MCF 10A (cell line): ENCODE data around the gene CAT. TPM values are rescaled to one million over a fixed set of nuclear protein-coding genes. Genes with fewer than 3 reads are reported as not detected.

Experiments
- BruUV-seq: library from RNA; stranded (reverse); fragments of 400-500 nt; replicated peaks from 2 replicates; lab custom pipeline; 2021; lab: Mats Ljungman, UMichigan
- CTCF ChIA-PET: fragments of 300-600 bp; sonication (Branson Sonifier 250); formaldehyde crosslinking; extraction: SDS; loops from one replicate; lab custom pipeline; 2021; ENCODE audit warnings: antibody characterized with exemption, inconsistent platforms; lab: Yijun Ruan, JAX
- POLR2A ChIA-PET: fragments of 300-600, 350-650 bp; sonication (Branson Sonifier 250); formaldehyde crosslinking; extraction: SDS; loops from one replicate; lab custom pipeline; 2020; ENCODE audit warnings: antibody characterized with exemption, inconsistent platforms; lab: Yijun Ruan, JAX
- DNase-seq: peaks from one replicate; pipeline ENCODE4 v3.0.0-alpha.2; 2018; ENCODE audit not compliant: unreplicated experiment
- H3K27ac Mint-ChIP-seq: one replicate; pipeline ENCODE4 v1.8.0; 2022; ENCODE audit warnings: mild to moderate bottlenecking, low read depth, mixed read lengths; ENCODE audit not compliant: unreplicated experiment
- H3K27me3 Mint-ChIP-seq: one replicate; pipeline ENCODE4 v1.8.0; 2022; ENCODE audit warnings: mixed read lengths; ENCODE audit not compliant: insufficient read depth, unreplicated experiment
- H3K36me3 Mint-ChIP-seq: one replicate; pipeline ENCODE4 v1.8.0; 2022; ENCODE audit warnings: mild to moderate bottlenecking, moderate library complexity, mixed read lengths; ENCODE audit not compliant: insufficient read depth, unreplicated experiment
- H3K4me1 Mint-ChIP-seq: one replicate; pipeline ENCODE4 v1.8.0; 2022; ENCODE audit warnings: mixed read lengths; ENCODE audit not compliant: insufficient read depth, unreplicated experiment
- H3K4me3 Mint-ChIP-seq: one replicate; pipeline ENCODE4 v1.8.0; 2022; ENCODE audit warnings: mild to moderate bottlenecking, moderate library complexity, mixed read lengths; ENCODE audit not compliant: unreplicated experiment
- H3K9me3 Mint-ChIP-seq: one replicate; pipeline ENCODE4 v1.8.0; 2022; ENCODE audit warnings: mixed read lengths; ENCODE audit not compliant: unreplicated experiment
- CTCF ChIP-seq: fragments of 200-600 bp; IDR thresholded peaks from one replicate; pipeline ENCODE4 v1.8.0; 2022; ENCODE audit warnings: antibody characterized with exemption, mild to moderate bottlenecking; ENCODE audit not compliant: unreplicated experiment
- intact Hi-C: fragments of 100-400 bp; cut with micrococcal nuclease; formaldehyde crosslinking; loops from 2 replicates; pipeline ENCODE4 v1.14.1; 2022
- total RNA-seq: library from RNA; stranded (reverse); gene quantifications from 2 replicates; pipeline ENCODE4 v1.2.3, GENCODE V29; 2022

The CAT gene
- total RNA-seq, 1 experiment from 2014 or later: 12.1 TPM

GRCh38 chr11:34516247-34517040 lies 77.7 kb downstream of the CAT start:
- Mint-ChIP-seq H3K9me3 (no peaks in the 10 kb centered on the region), H3K27me3 (peaks cover 11% of the 10 kb centered on the region), H3K4me3 (no peak overlapping the region), H3K36me3 (no peaks in the 10 kb centered on the region), H3K4me1 (no peaks in the 10 kb centered on the region), H3K27ac (no peak overlapping the region)
- DNase-seq: no peak
- CTCF ChIA-PET: interaction anchor here (0.6 to 2.5 kb wide), 3 partner anchors 24 to 414 kb away, joined by 3 to 12 read pairs (median 5); no protein-coding TSS in a partner anchor
- no peak for TF ChIP-seq CTCF
- intact Hi-C loops: no loop called here
- BruUV-seq: no TSS peak
- POLR2A ChIA-PET: no interaction called here

- CTCF ChIA-PET: interaction anchor here (0.6 to 0.8 kb wide), 4 partner anchors 20 to 587 kb away, joined by 3 to 4 read pairs (median 3); no protein-coding TSS in a partner anchor
- H3K4me1 Mint-ChIP-seq: no peaks in the 10 kb centered on the region
- no peaks in the 10 kb centered on the region for H3K9me3 Mint-ChIP-seq
- no peak overlapping the region for H3K27ac Mint-ChIP-seq
- no peaks in the 10 kb centered on the region for H3K36me3 Mint-ChIP-seq
- intact Hi-C loops: no loop called here
- no TSS peak for BruUV-seq
- H3K27me3 Mint-ChIP-seq: peaks cover 11% of the 10 kb centered on the region
- DNase-seq: no peak
- no peak overlapping the region for H3K4me3 Mint-ChIP-seq
- POLR2A ChIA-PET: interaction anchor here (1.6 to 1.8 kb wide), 2 partner anchors 10 to 37 kb away, joined by 3 to 4 read pairs; no protein-coding TSS in a partner anchor
- no peak for TF ChIP-seq CTCF
Observed at GRCh38 chr11:34519595-34520235, 81.0 kb downstream of the CAT start.

GRCh38 chr11:34521265-34521664 lies 82.5 kb downstream of the CAT start:
- CTCF ChIA-PET: no interaction called here
- no peak for TF ChIP-seq CTCF
- Mint-ChIP-seq H3K9me3 (no peaks in the 10 kb centered on the region), H3K27ac (no peak overlapping the region), H3K4me3 (no peak overlapping the region), H3K4me1 (peaks cover 3% of the 10 kb centered on the region), H3K36me3 (no peaks in the 10 kb centered on the region), H3K27me3 (peaks cover 11% of the 10 kb centered on the region)
- DNase-seq: no peak
- POLR2A ChIA-PET: no interaction called here
- BruUV-seq: no TSS peak
- intact Hi-C loops: no loop called here

Other genes starting within 250 kb of the CAT start
- 2.9 and 3.1 TPM in 2 replicates for gene ABTB2, start 80.9 kb upstream of the CAT start, total RNA-seq
- gene ELF5, start 74.9 kb downstream of the CAT start, total RNA-seq: not detected in 2 replicates
- 0.54 and 1.1 TPM in 2 replicates for gene EHF, start 182.2 kb downstream of the CAT start, total RNA-seq